CD14-positive monocyte (primary cell): ENCODE results near the gene PDZD8. TPM values are rescaled to one million over a fixed set of nuclear protein-coding genes. Genes with fewer than 3 reads are reported as not detected.

Experiments
- DNase-seq, 3 donors: peaks; one replicate each; pipeline ENCODE4 v3.0.0-alpha.2; 2011 to 2022
- H2AFZ ChIP-seq: 2 replicates; pipeline ENCODE4 v1.6.0; 2012; ENCODE audit warnings: mild to moderate bottlenecking, low read depth, low read length, inconsistent platforms; ENCODE audit not compliant: insufficient read depth, poor library complexity, severe bottlenecking
- H3K27ac ChIP-seq, 2 donors: 1 replicate in 1 of 2; 2 replicates in 1 of 2; pipeline ENCODE4 v1.5.1; 2012 to 2013; ENCODE audit warnings: low read length in 2 of 2, control low read depth in 1 of 2, inconsistent platforms in 1 of 2, low read depth in 1 of 2, mild to moderate bottlenecking in 1 of 2
- H3K27me3 ChIP-seq, 2 donors: one replicate each; pipeline versions ENCODE4 v1.6.0 to v1.6.1; 2011 to 2013; ENCODE audit warnings: low read length in 2 of 2; ENCODE audit not compliant: control insufficient read depth in 2 of 2, insufficient read depth in 2 of 2
- H3K36me3 ChIP-seq, 2 donors: replicated peaks in 1 of 2; 1 replicate in 1 of 2; 2 replicates in 1 of 2; pipeline versions ENCODE4 v1.5.1 to v1.6.1; 2012 to 2013; ENCODE audit warnings: low read length in 2 of 2, control low read depth in 1 of 2, inconsistent platforms in 1 of 2, mild to moderate bottlenecking in 1 of 2; ENCODE audit not compliant: insufficient read depth in 2 of 2, control insufficient read depth in 1 of 2
- H3K4me1 ChIP-seq, 2 donors: 1 replicate in 1 of 2; 2 replicates in 1 of 2; pipeline versions ENCODE4 v1.5.1 to v1.6.1; 2012 to 2013; ENCODE audit warnings: low read length in 2 of 2, control low read depth in 1 of 2, inconsistent platforms in 1 of 2, mild to moderate bottlenecking in 1 of 2, moderate library complexity in 1 of 2; ENCODE audit not compliant: insufficient read depth in 2 of 2, control insufficient read depth in 1 of 2
- H3K4me2 ChIP-seq: replicated peaks from 2 replicates; pipeline ENCODE3; 2012; ENCODE audit warnings: low read length, moderate library complexity, mild to moderate bottlenecking; ENCODE audit not compliant: poor library complexity, severe bottlenecking; ENCODE audit errors: extremely low read depth
- H3K4me3 ChIP-seq, 3 experiments: fragments of 200-600 bp in 1 of 3; sonication (generic) in 1 of 3; replicated peaks in 1 of 3; 1 replicate in 2 of 3; 2 replicates in 1 of 3; pipeline ENCODE4 v1.5.1; 2011 to 2013; ENCODE audit warnings: low read length in 3 of 3, mild to moderate bottlenecking in 3 of 3, control low read depth in 2 of 3, low read depth in 2 of 3, inconsistent platforms in 1 of 3, moderate library complexity in 1 of 3
- H3K79me2 ChIP-seq: 2 replicates; pipeline ENCODE4 v1.6.0; 2012; ENCODE audit warnings: mild to moderate bottlenecking, control low read depth, inconsistent platforms, low read length, moderate library complexity; ENCODE audit not compliant: insufficient read depth
- H3K9ac ChIP-seq: 2 replicates; pipeline ENCODE4 v1.6.0; 2017; ENCODE audit warnings: low read length, mild to moderate bottlenecking; ENCODE audit not compliant: insufficient read depth, poor library complexity, severe bottlenecking
- H3K9me3 ChIP-seq, 2 donors: replicated peaks in 1 of 2; 1 replicate in 1 of 2; 2 replicates in 1 of 2; pipeline versions ENCODE4 v1.5.1 to v1.6.1; 2012 to 2013; ENCODE audit warnings: low read length in 2 of 2, control low read depth in 1 of 2; ENCODE audit not compliant: control insufficient read depth in 1 of 2, insufficient read depth in 1 of 2
- H4K20me1 ChIP-seq: 2 replicates; pipeline ENCODE4 v1.6.0; 2012; ENCODE audit warnings: mild to moderate bottlenecking, low read length, control low read depth, moderate library complexity; ENCODE audit not compliant: insufficient read depth
- H3K27ac Mint-ChIP-seq, 7 donors: one replicate each; pipeline ENCODE4 v1.8.0; 2020; ENCODE audit warnings: mild to moderate bottlenecking in 7 of 7, mixed read lengths in 7 of 7, moderate library complexity in 6 of 7, inconsistent platforms in 2 of 7
- H3K27me3 Mint-ChIP-seq, 3 donors: one replicate each; pipeline ENCODE4 v1.8.0; 2021 to 2022; ENCODE audit warnings: low read depth in 3 of 3, mild to moderate bottlenecking in 3 of 3, mixed read lengths in 3 of 3, moderate library complexity in 3 of 3, inconsistent platforms in 1 of 3
- H3K36me3 Mint-ChIP-seq, 2 donors: one replicate each; pipeline ENCODE4 v1.8.0; 2020; ENCODE audit warnings: mixed read lengths in 2 of 2, inconsistent platforms in 1 of 2, mild to moderate bottlenecking in 1 of 2
- H3K4me1 Mint-ChIP-seq: one replicate; pipeline ENCODE4 v1.8.0; 2020; ENCODE audit warnings: mild to moderate bottlenecking, mixed read lengths
- H3K4me3 Mint-ChIP-seq, 2 donors: one replicate each; pipeline ENCODE4 v1.8.0; 2020; ENCODE audit warnings: mild to moderate bottlenecking in 2 of 2, mixed read lengths in 2 of 2, moderate library complexity in 1 of 2
- H3K9me3 Mint-ChIP-seq, 7 donors: one replicate each; pipeline ENCODE4 v1.8.0; 2020 to 2022; ENCODE audit warnings: mixed read lengths in 7 of 7, mild to moderate bottlenecking in 6 of 7, moderate library complexity in 6 of 7, inconsistent platforms in 2 of 7
- CTCF ChIP-seq: fragments of 200-600 bp; IDR thresholded peaks from one replicate; pipeline ENCODE4 v1.8.0; 2022; ENCODE audit warnings: antibody characterized with exemption, mild to moderate bottlenecking
- WGBS: methylation state at CpG from one replicate; pipeline ENCODE4 v1.1.5; 2013; ENCODE audit warnings: missing lambda C conversion rate; ENCODE audit not compliant: insufficient coverage; 5-methylcytosine and 5-hydroxymethylcytosine counted together
- intact Hi-C, 2 donors: fragments of 100-400 bp; cut with micrococcal nuclease; formaldehyde crosslinking; loops; one replicate each; pipeline versions ENCODE4 v1.15.0 to v1.15.1; 2023
- polyA plus RNA-seq, 3 donors: library from polyadenylated mRNA; depleted of rRNA in 1 of 3; unstranded in 2 of 3; stranded (reverse) in 1 of 3; fragments of 300-500 nt in 2 of 3; fragments of >200 nt in 1 of 3; fragmentation: Illumina TruSeq in 2 of 3; gene quantifications; 1 replicate in 2 of 3; 2 replicates in 1 of 3; pipeline ENCODE4 v1.2.3, GENCODE V29; 2012 to 2021

The PDZD8 gene
- polyA plus RNA-seq, 3 donors, result 4.6 to 104 (median 9.0) TPM

- Histone ChIP-seq H3K27ac (no peak overlapping the region), H3K27me3 (no peaks in the 10 kb centered on the region), H3K79me2 (no peaks in the 10 kb centered on the region), H4K20me1 (no peaks in the 10 kb centered on the region), H3K9me3 (no peaks in the 10 kb centered on the region), H3K4me1 (peaks cover 0 to 13% of the 10 kb centered on the region in 2 donors), H3K4me3 (no peak overlapping the region), H3K36me3 (no peaks in the 10 kb centered on the region), H3K9ac (no peak overlapping the region), H2AFZ (no peak overlapping the region), H3K4me2 (no peak overlapping the region)
- no peak for TF ChIP-seq CTCF
- DNase-seq, result no peak
- Mint-ChIP-seq H3K27ac (no peak overlapping the region), H3K4me1 (peaks cover 22% of the 10 kb centered on the region), H3K4me3 (no peak overlapping the region), H3K27me3 (peaks cover 0 to 3% (median 1%) of the 10 kb centered on the region in 3 donors), H3K9me3 (peaks cover 0 to 2% (median 0%) of the 10 kb centered on the region in 7 donors), H3K36me3 (no peaks in the 10 kb centered on the region)
- intact Hi-C loops, result no loop called here
- 75% methylated on average over 4 of the region's 7 CpGs for WGBS
Observed at GRCh38 chr10:117262903-117263293, 112.3 kb downstream of the PDZD8 start.

- intact Hi-C loops, result no loop called here
- H3K4me2 ChIP-seq, result no peak overlapping the region
- no peak for TF ChIP-seq CTCF
- no peak overlapping the region for H2AFZ ChIP-seq
- Mint-ChIP-seq H3K4me1 (peaks cover 22% of the 10 kb centered on the region), H3K36me3 (no peaks in the 10 kb centered on the region), H3K9me3 (no peaks in the 10 kb centered on the region), H3K27me3 (peaks cover 0 to 3% (median 1%) of the 10 kb centered on the region in 3 donors), H3K27ac (no peak overlapping the region), H3K4me3 (no peak overlapping the region)
- H3K9me3 ChIP-seq, result no peaks in the 10 kb centered on the region
- H3K36me3 ChIP-seq, result no peaks in the 10 kb centered on the region
- no peaks in the 10 kb centered on the region for H3K27me3 ChIP-seq
- no peaks in the 10 kb centered on the region for H4K20me1 ChIP-seq
- WGBS, result 95% methylated on average over 10 of the region's 10 CpGs
- H3K4me3 ChIP-seq, result no peak overlapping the region
- H3K79me2 ChIP-seq, result no peaks in the 10 kb centered on the region
- no peak overlapping the region for H3K27ac ChIP-seq
- H3K4me1 ChIP-seq, result peaks cover 0 to 13% of the 10 kb centered on the region in 2 donors
- no peak for DNase-seq
- no peak overlapping the region for H3K9ac ChIP-seq
Observed at GRCh38 chr10:117262291-117262902, 112.8 kb downstream of the PDZD8 start.
